Esophagus squamous epithelium (tissue), 5 donors: Measurements from ENCODE around the gene ATP6V0A4. TPM values are rescaled to one million over a fixed set of nuclear protein-coding genes. Genes with fewer than 3 reads are reported as not detected.

ENCODE experiments used
- DNase-seq: peaks from one replicate; lab custom pipeline; 2025; lab: John Stamatoyannopoulos, UW
- H3K27ac ChIP-seq, 4 donors: fragments of 200-600 bp; sonication (generic); one replicate each; pipeline ENCODE4 v1.5.1; 2016 to 2019; ENCODE audit warnings: mild to moderate bottlenecking in 1 of 4
- H3K27me3 ChIP-seq, 4 donors: fragments of 200-600 bp; sonication (generic); 1 replicate in 3 of 4; 2 replicates in 1 of 4; pipeline versions ENCODE4 v1.5.1 to v1.6.0; 2017 to 2021; ENCODE audit warnings: antibody characterized with exemption in 1 of 4
- H3K36me3 ChIP-seq, 3 donors: fragments of 200-600 bp; sonication (generic); one replicate each; pipeline ENCODE4 v1.5.1; 2016 to 2019
- H3K4me1 ChIP-seq, 3 donors: fragments of 200-600 bp; sonication (generic); one replicate each; pipeline ENCODE4 v1.5.1; 2017 to 2019
- H3K4me3 ChIP-seq, 4 donors: fragments of 200-600 bp; sonication (generic); 1 replicate in 3 of 4; 2 replicates in 1 of 4; pipeline ENCODE4 v1.5.1; 2016 to 2019; ENCODE audit warnings: mild to moderate bottlenecking in 2 of 4, moderate library complexity in 1 of 4
- H3K9me3 ChIP-seq, 3 donors: fragments of 200-600 bp; sonication (generic); one replicate each; pipeline ENCODE4 v1.5.1; 2016 to 2019
- CTCF ChIP-seq, 6 experiments: fragments of 450-650 bp in 4 of 6; fragments of 200-600 bp in 2 of 6; sonication (generic) in 2 of 6; IDR thresholded peaks; one replicate each; pipeline ENCODE4 v1.5.1; 2016 to 2019; ENCODE audit warnings: antibody characterized with exemption in 6 of 6, mild to moderate bottlenecking in 4 of 6, moderate library complexity in 4 of 6
- POLR2A ChIP-seq, 4 donors: fragments of 450-650 bp; IDR thresholded peaks; one replicate each; pipeline ENCODE4 v1.6.1; 2017; ENCODE audit warnings: antibody characterized with exemption in 4 of 4, mild to moderate bottlenecking in 4 of 4, moderate library complexity in 3 of 4
- WGBS, 2 donors: methylation state at CpG; one replicate each; pipeline ENCODE4 v1.1.5; 2018; 5-methylcytosine and 5-hydroxymethylcytosine counted together
- intact Hi-C: fragments of 100-400 bp; cut with DNase I; formaldehyde crosslinking; loops from one replicate; pipeline ENCODE4 v1.15.0; 2022
- total RNA-seq, 4 donors: library from RNA; depleted of rRNA; stranded (reverse); fragments of >200 nt; gene quantifications; one replicate each; pipeline ENCODE4 v1.1.0, GENCODE V29; 2016
- donor health status: DM: yes; HTN: yes; CAD: no.

ATP6V0A4 gene
- total RNA-seq, 4 donors from 2014 or later: 0.95 to 11.7 (median 5.6) TPM

- Histone ChIP-seq H3K4me3 (no peak overlapping the region), H3K9me3 (no peaks in the 10 kb centered on the region), H3K27ac (no peak overlapping the region), H3K4me1 (no peaks in the 10 kb centered on the region), H3K27me3 (peaks cover 0 to 8% (median 1%) of the 10 kb centered on the region in 4 donors), H3K36me3 (no peaks in the 10 kb centered on the region)
- WGBS, 2 donors: 36 to 59% methylated on average over 7 to 9 of the region's 10 CpGs
- DNase-seq: no peak
- TF ChIP-seq CTCF (IDR thresholded peaks at IDR 0.05) (no peak), POLR2A (IDR thresholded peaks at IDR 0.05) (no peak)
- intact Hi-C loops: no loop called here
Measured at GRCh38 chr7:138776166-138776833, 21.7 kb downstream of the ATP6V0A4 start.

- peaks cover 0 to 8% (median 1%) of the 10 kb centered on the region in 4 donors for H3K27me3 ChIP-seq
- TF ChIP-seq POLR2A (IDR thresholded peaks at IDR 0.05): no peak
- no peaks in the 10 kb centered on the region for H3K36me3 ChIP-seq
- H3K4me1 ChIP-seq: no peaks in the 10 kb centered on the region
- no peak overlapping the region for H3K27ac ChIP-seq
- DNase-seq: no peak
- H3K9me3 ChIP-seq: no peaks in the 10 kb centered on the region
- 0 to 60% methylated on average over 1 of the region's 12 CpGs for WGBS, 2 donors
- H3K4me3 ChIP-seq: no peak overlapping the region
- intact Hi-C loops: no loop called here
Measured at GRCh38 chr7:138773817-138774216, 24.2 kb downstream of the ATP6V0A4 start.

GRCh38 chr7:138773176-138773575 is 24.8 kb downstream of the ATP6V0A4 start:
- no peak for DNase-seq
- intact Hi-C loops: no loop called here
- Histone ChIP-seq H3K9me3 (no peaks in the 10 kb centered on the region), H3K27ac (no peak overlapping the region), H3K27me3 (peaks cover 0 to 8% (median 1%) of the 10 kb centered on the region in 4 donors), H3K4me1 (no peaks in the 10 kb centered on the region), H3K4me3 (no peak overlapping the region), H3K36me3 (no peaks in the 10 kb centered on the region)
- no peak for TF ChIP-seq CTCF (IDR thresholded peaks at IDR 0.05)
- TF ChIP-seq POLR2A (IDR thresholded peaks at IDR 0.05): no peak
- WGBS, 2 donors: 83 to 89% methylated on average over 7 to 9 of the region's 9 CpGs

- 74 to 83% methylated on average over 8 of the region's 8 CpGs for WGBS, 2 donors
- Histone ChIP-seq H3K36me3 (no peaks in the 10 kb centered on the region), H3K27ac (no peak overlapping the region), H3K9me3 (no peaks in the 10 kb centered on the region), H3K4me3 (no peak overlapping the region), H3K27me3 (peaks cover 0 to 8% (median 1%) of the 10 kb centered on the region in 4 donors), H3K4me1 (no peaks in the 10 kb centered on the region)
- TF ChIP-seq CTCF (IDR thresholded peaks at IDR 0.05) (no peak), POLR2A (IDR thresholded peaks at IDR 0.05) (no peak)
- intact Hi-C loops: no loop called here
- DNase-seq: no peak
Measured at GRCh38 chr7:138770904-138771303, 27.1 kb downstream of the ATP6V0A4 start.

GRCh38 chr7:138768241-138768640 is 29.8 kb downstream of the ATP6V0A4 start:
- H3K4me1 ChIP-seq: no peaks in the 10 kb centered on the region
- no peaks in the 10 kb centered on the region for H3K36me3 ChIP-seq
- DNase-seq: no peak
- no peaks in the 10 kb centered on the region for H3K9me3 ChIP-seq
- H3K4me3 ChIP-seq: no peak overlapping the region
- intact Hi-C loops: no loop called here
- TF ChIP-seq CTCF (IDR thresholded peaks at IDR 0.05) (no peak), POLR2A (IDR thresholded peaks at IDR 0.05) (no peak)
- H3K27ac ChIP-seq: no peak overlapping the region
- 49 to 57% methylated on average over 2 of the region's 2 CpGs for WGBS, 2 donors
- H3K27me3 ChIP-seq: no peaks in the 10 kb centered on the region
